ENCODE results near the gene SPECC1. TPM values are rescaled to one million over a fixed set of nuclear protein-coding genes. Genes with fewer than 3 reads are reported as not detected.

Gene SPECC1
- total and polyA plus RNA-seq, 2 of the 4 experiments (the other 2 are of a cell fraction): 16.9 to 26.2 TPM

GRCh38 chr17:20313306-20313705, 304.1 kb downstream of the SPECC1 start:
- Histone ChIP-seq H4K8ac (ENCODE audit: low read depth in 2 of 2, low read length in 2 of 2) (no peak overlapping the region), H3K9ac (ENCODE audit: low read depth, low read length) (no peak overlapping the region), H3K9me1 (ENCODE audit: insufficient read depth, low read length) (no peaks in the 10 kb centered on the region), H3K9me3 (ENCODE audit: control insufficient read depth, insufficient read depth, low read length) (peaks cover 2% of the 10 kb centered on the region; the same call in 1 of the 2 replicates), H3K4me3 (ENCODE audit: insufficient read depth, low read depth, low read length) (no peak overlapping the region), H3K14ac (replicated peaks; ENCODE audit: low read depth, low read length) (no peak overlapping the region), H4K5ac (ENCODE audit: low read depth, low read length) (no peak overlapping the region), H4K91ac (ENCODE audit: insufficient read depth, low read depth, low read length) (no peak overlapping the region), H2BK5ac (ENCODE audit: low read depth, low read length, poor library complexity, severe bottlenecking) (no peak overlapping the region), H3K4me1 (ENCODE audit: control insufficient read depth, insufficient read depth, low read length) (0 out of 2 replicates have a peak, but pooled peaks cover 2% of the 10 kb centered on the region), H3K4me2 (ENCODE audit: low read depth, low read length) (no peak overlapping the region), H3K4ac (ENCODE audit: low read depth, low read length) (no peak overlapping the region), H3K23ac (ENCODE audit: low read depth, low read length) (no peak overlapping the region), H3K27me3 (ENCODE audit: control insufficient read depth, insufficient read depth, low read length) (no peaks in the 10 kb centered on the region), H2BK120ac (ENCODE audit: low read depth, low read length) (no peak overlapping the region), H2BK20ac (ENCODE audit: low read depth, low read length) (no peak overlapping the region), H2AK9ac (replicated peaks; ENCODE audit: low read depth, low read length, poor library complexity) (no peak overlapping the region), H3K56ac (ENCODE audit: extremely low read depth, insufficient read depth, low read length) (no peak overlapping the region), H2BK15ac (ENCODE audit: low read depth, low read length) (no peak overlapping the region), H4K20me1 (ENCODE audit: insufficient read depth, low read length) (no peaks in the 10 kb centered on the region), H3K36me3 (ENCODE audit: control insufficient read depth, insufficient read depth, low read length) (peaks cover 12% of the 10 kb centered on the region), H3K18ac (ENCODE audit: low read depth, low read length) (no peak overlapping the region), H2AK5ac (ENCODE audit: low read depth, low read length) (no peak overlapping the region), H3K79me1 (ENCODE audit: low read depth in 1 of 2, low read length in 2 of 2) (no peaks in the 10 kb centered on the region; a peak in 1 of 4 replicates), H2AFZ (replicated peaks; ENCODE audit: low read length, poor library complexity) (no peak overlapping the region), H3K27ac (ENCODE audit: insufficient read depth, low read length) (no peak overlapping the region)
- TF ChIP-seq CEBPB (IDR thresholded peaks at IDR 0.05; ENCODE audit: low read depth, low read length) (no peak), FOS (IDR thresholded peaks at IDR 0.05; ENCODE audit: low read depth, low read length) (no peak), RCOR1 (IDR thresholded peaks at IDR 0.05; ENCODE audit: insufficient replicate concordance, low read length) (no peak), MAZ (IDR thresholded peaks at IDR 0.05; ENCODE audit: borderline replicate concordance, low read depth, low read length) (no peak)
- POLR2A ChIA-PET (ENCODE audit: unreplicated experiment): no interaction called here
- intact Hi-C loops (cut with micrococcal nuclease): no loop called here
- 94% methylated on average over 5 of the region's 10 CpGs; no CpG with 5 or more reads in 1 of the 2 experiments for WGBS, 2 experiments (ENCODE audit: extremely low coverage in 2 of 2, insufficient read length in 1 of 2)
- dilution Hi-C loops (cut with HindIII; ENCODE audit: low sequenced_read_pairs, unreplicated experiment): no loop called here
- DNase-seq: no peak
- CTCF ChIA-PET: no interaction called here
- no TSS peak for BruUV-seq (replicated peaks)
- ATAC-seq (ENCODE audit: low read depth): no peak
- in situ Hi-C loops (cut with MboI; ENCODE audit: low sequenced_read_pairs): loop anchor here (10.0 kb wide), 2 partner anchors 89 to 319 kb away; no protein-coding TSS in a partner anchor

Measured in IMR-90 (cell line).